HepG2 (cell line): Measurements from ENCODE around the gene PCBD2. TPM values are rescaled to one million over a fixed set of nuclear protein-coding genes. Genes with fewer than 3 reads are reported as not detected.

Experiments used
- ATAC-seq: fragments of 200-7000 bp; cut with Tn5 transposase; 3 replicates; pipeline ENCODE4 v1.9.1; 2020; ENCODE audit warnings: mild to moderate bottlenecking, moderate library complexity
- BruUV-seq: library from RNA; stranded (reverse); fragments of 400-500 nt; replicated peaks from 2 replicates; lab custom pipeline; 2021; lab: Mats Ljungman, UMichigan
- CTCF ChIA-PET: fragments of 300-600 bp; formaldehyde crosslinking; extraction: SDS; loops from one replicate; lab custom pipeline; 2021; ENCODE audit warnings: low total read pairs, inconsistent platforms, low intra/inter-chr PET ratio; lab: Yijun Ruan, JAX
- POLR2A ChIA-PET: fragments of 350-600 bp; sonication (Branson Sonifier 250); formaldehyde crosslinking; loops from one replicate; lab custom pipeline; 2020; ENCODE audit warnings: antibody characterized with exemption, inconsistent platforms; lab: Yijun Ruan, JAX
- DNase-seq: peaks from one replicate; pipeline ENCODE4 v3.0.0-alpha.2; 2015; ENCODE audit warnings: low spot score
- FAIRE-seq: peaks from 3 replicates; lab custom pipeline; 2011; peaks lifted over from hg19 to GRCh38; lab: Jason Lieb, UNC
- H2AFZ ChIP-seq: one replicate; pipeline ENCODE4 v1.6.1; 2011; ENCODE audit warnings: low read length, inconsistent platforms
- H3K27ac ChIP-seq: fragments of 300-600 bp; 3 replicates; pipeline ENCODE4 v1.8.0; 2011; ENCODE audit warnings: mixed run types, mild to moderate bottlenecking, mixed read lengths, low read length, inconsistent platforms; ENCODE audit not compliant: insufficient read depth; ENCODE audit errors: extremely low read length
- H3K27me3 ChIP-seq, 2 experiments: fragments of 200-600 bp in 1 of 2; 2 replicates in 1 of 2; 3 replicates in 1 of 2; pipeline versions ENCODE4 v1.6.0 to v1.8.0; 2011; ENCODE audit warnings: low read length in 2 of 2, mild to moderate bottlenecking in 2 of 2, moderate library complexity in 2 of 2, inconsistent platforms in 1 of 2; ENCODE audit not compliant: insufficient read depth in 2 of 2, control insufficient read depth in 1 of 2
- H3K36me3 ChIP-seq, 2 experiments: fragments of 200-600 bp in 1 of 2; replicated peaks in 1 of 2; 2 replicates in 1 of 2; 3 replicates in 1 of 2; pipeline versions ENCODE4 v1.5.1 to v1.8.0; 2011; ENCODE audit warnings: low read length in 2 of 2, inconsistent platforms in 1 of 2; ENCODE audit not compliant: insufficient read depth in 2 of 2, control insufficient read depth in 1 of 2
- H3K4me1 ChIP-seq: 2 replicates; pipeline ENCODE4 v1.5.1; 2012; ENCODE audit warnings: low read length, inconsistent platforms; ENCODE audit not compliant: insufficient read depth
- H3K4me2 ChIP-seq: 2 replicates; pipeline ENCODE4 v1.6.0; 2011; ENCODE audit warnings: low read depth, low read length, inconsistent platforms
- H3K4me3 ChIP-seq, 3 experiments: fragments of 200-600 bp in 1 of 3; sonication (generic), shearing (Covaris generic) in 1 of 3; replicated peaks in 1 of 3; 2 replicates each; pipeline ENCODE4 v1.5.1; 2011 to 2016; ENCODE audit warnings: low read length in 3 of 3, inconsistent platforms in 2 of 3, low read depth in 2 of 3, mild to moderate bottlenecking in 2 of 3, control low read depth in 1 of 3, mixed read lengths in 1 of 3; ENCODE audit not compliant: insufficient read depth in 1 of 3
- H3K79me2 ChIP-seq: one replicate; pipeline ENCODE4 v1.6.1; 2011; ENCODE audit warnings: low read length, inconsistent platforms; ENCODE audit not compliant: insufficient read depth
- H3K9ac ChIP-seq: 2 replicates; pipeline ENCODE4 v1.6.0; 2011; ENCODE audit warnings: mild to moderate bottlenecking, low read depth, low read length, inconsistent platforms; ENCODE audit not compliant: insufficient read depth
- H3K9me3 ChIP-seq: 2 replicates; pipeline ENCODE4 v1.5.1; 2012; ENCODE audit warnings: mild to moderate bottlenecking, low read length
- H4K20me1 ChIP-seq: 2 replicates; pipeline ENCODE4 v1.6.0; 2011; ENCODE audit warnings: inconsistent platforms, mild to moderate bottlenecking, low read length, moderate library complexity; ENCODE audit not compliant: insufficient read depth
- ARNTL ChIP-seq: sonication (generic); formaldehyde crosslinking; IDR thresholded peaks from 2 replicates; pipeline ENCODE4 v1.4.0; 2020; ENCODE audit warnings: mild to moderate bottlenecking, missing genetic modification reagents
- DR1 ChIP-seq: sonication (generic); formaldehyde crosslinking; IDR thresholded peaks from 2 replicates; pipeline ENCODE4 v1.8.0; 2021; ENCODE audit warnings: mild to moderate bottlenecking, missing genetic modification reagents, inconsistent platforms
- FOXP1 ChIP-seq, 2 experiments: fragments of 450-650 bp in 1 of 2; IDR thresholded peaks; 2 replicates each; pipeline ENCODE4 v1.6.1; 2017 to 2018; ENCODE audit warnings: antibody characterized with exemption in 1 of 2
- MZF1 ChIP-seq: sonication (generic); formaldehyde crosslinking; IDR thresholded peaks from 2 replicates; pipeline ENCODE4 v1.8.1; 2023; ENCODE audit warnings: mild to moderate bottlenecking, missing genetic modification reagents, borderline replicate concordance
- SRSF1 ChIP-seq: fragments of 200-400 bp; formaldehyde crosslinking; optimal IDR thresholded peaks from 2 replicates; pipeline ENCODE3; 2017; ENCODE audit warnings: mild to moderate bottlenecking, low read depth, low read length, moderate library complexity
- ZNF530 ChIP-seq: sonication (generic); formaldehyde crosslinking; IDR thresholded peaks from 2 replicates; pipeline ENCODE4 v1.5.0; 2020; ENCODE audit warnings: low read depth, mild to moderate bottlenecking, missing genetic modification reagents
- ZNF660 ChIP-seq: sonication (generic); formaldehyde crosslinking; IDR thresholded peaks from 2 replicates; pipeline ENCODE4 v1.5.1; 2020; ENCODE audit warnings: mild to moderate bottlenecking, low read depth, missing genetic modification reagents, borderline replicate concordance
- ZNF672 ChIP-seq: sonication (generic); formaldehyde crosslinking; IDR thresholded peaks from 2 replicates; pipeline ENCODE4 v1.8.1; 2022; ENCODE audit warnings: missing genetic modification reagents
- WGBS: methylation state at CpG from one replicate; pipeline ENCODE4 v1.1.6; 2017; ENCODE audit warnings: low lambda C conversion rate; 5-methylcytosine and 5-hydroxymethylcytosine counted together
- in situ Hi-C: cut with HindIII; loops from 2 replicates; pipeline ENCODE4 v1.10.0; 2017; ENCODE audit warnings: low pct_unique_long_range_greater_than_20kb; ENCODE audit not compliant: extremely low pct_ligation_motif_present
- intact Hi-C: fragments of 100-400 bp; cut with micrococcal nuclease; formaldehyde crosslinking; loops from one replicate; pipeline ENCODE4 v1.10.0; 2022; ENCODE audit not compliant: unreplicated experiment
- polyA plus RNA-seq, 8 experiments: library from polyadenylated mRNA; depleted of rRNA in 3 of 8; stranded (reverse) in 7 of 8; unstranded in 1 of 8; fragments of >200 nt; fragmentation: Illumina TruSeq in 4 of 8; extraction: Trizol in 4 of 8; gene quantifications; 2 replicates each; pipeline versions ENCODE4 v1.2.1 to v1.2.3, GENCODE V29; 2011 to 2016; ENCODE audit warnings: low read depth in 4 of 8, missing spikeins in 1 of 8, mixed read lengths in 1 of 8; ENCODE audit not compliant: insufficient read depth in 1 of 8
- total RNA-seq, 5 experiments: library from RNA; depleted of rRNA; stranded (reverse); fragments of >200 nt; fragmentation: Illumina TruSeq; extraction: Trizol; gene quantifications; 2 replicates each; pipeline ENCODE4 v1.2.3, GENCODE V29; 2016; ENCODE audit warnings: low read depth in 1 of 5
- TF ChIP-seq, protein P1 (sequence below): sonication (generic); formaldehyde crosslinking; IDR thresholded peaks from 2 replicates; pipeline ENCODE4 v1.8.0; 2022; ENCODE audit warnings: low read depth, missing genetic modification reagents
- TF ChIP-seq, protein P2 (sequence below): sonication (generic); formaldehyde crosslinking; IDR thresholded peaks from 2 replicates; pipeline ENCODE4 v1.5.1; 2020; ENCODE audit warnings: missing genetic modification reagents, mild to moderate bottlenecking, borderline replicate concordance
- TF ChIP-seq, protein P3 (sequence below): sonication (generic); formaldehyde crosslinking; IDR thresholded peaks from 2 replicates; pipeline ENCODE4 v1.4.0; 2020; ENCODE audit warnings: missing genetic modification reagents
- TF ChIP-seq, protein P4 (sequence below): sonication (generic); formaldehyde crosslinking; IDR thresholded peaks from 2 replicates; pipeline ENCODE4 v1.4.0; 2020; ENCODE audit warnings: missing genetic modification reagents; ENCODE audit errors: not compliant biosample characterization

PCBD2 gene
- total and polyA plus RNA-seq, 2 of the 13 experiments (the other 11 are each of a cell fraction or from before 2014, with no cell fraction given), result 5.5 to 12.0 TPM

DNA sequence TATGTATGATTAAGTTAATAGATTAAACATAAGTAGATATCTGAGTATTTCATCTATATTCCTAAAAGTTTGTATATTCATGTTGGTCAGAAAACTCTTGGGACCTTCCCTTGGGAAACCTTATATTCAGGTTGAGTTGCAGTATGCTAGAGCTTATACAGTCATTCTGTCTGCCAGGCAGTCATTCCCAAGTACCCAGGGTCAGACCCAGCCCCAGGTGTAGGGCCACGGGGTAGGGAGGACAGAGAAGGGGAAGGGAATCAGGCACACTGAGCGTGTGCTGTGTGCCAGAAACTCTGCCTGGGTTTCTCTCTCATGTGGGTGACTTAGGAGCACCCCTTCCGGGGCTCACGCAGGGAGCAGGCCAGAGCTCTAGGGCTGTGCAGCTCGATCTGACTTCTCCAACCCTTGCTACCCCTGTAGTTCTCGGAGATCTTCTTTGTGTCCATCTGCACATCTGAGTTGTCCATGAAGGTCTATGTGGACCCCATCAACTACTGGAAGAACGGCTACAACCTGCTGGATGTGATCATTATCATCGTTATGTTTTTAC, 91.0 kb downstream of the PCBD2 start:
- Histone ChIP-seq H3K79me2 (no peaks in the 10 kb centered on the region), H3K4me3 (no peak overlapping the region), H3K27me3 (no peaks in the 10 kb centered on the region), H3K4me1 (no peaks in the 10 kb centered on the region), H3K4me2 (no peak overlapping the region), H2AFZ (no peak overlapping the region), H3K9me3 (no peaks in the 10 kb centered on the region), H3K27ac (no peak overlapping the region), H4K20me1 (no peaks in the 10 kb centered on the region), H3K36me3 (no peaks in the 10 kb centered on the region), H3K9ac (no peak overlapping the region)
- intact Hi-C loops, result no loop called here
- ChIA-PET CTCF (no interaction called here), POLR2A (no interaction called here)
- FAIRE-seq (no peak), DNase-seq (no peak), ATAC-seq (no peak)
- no TSS peak for BruUV-seq
- in situ Hi-C loops, result no loop called here
- 92% methylated on average over 5 of the region's 8 CpGs for WGBS
- no peak for TF ChIP-seq ZNF672
- TF ChIP-seq, protein P1, sequence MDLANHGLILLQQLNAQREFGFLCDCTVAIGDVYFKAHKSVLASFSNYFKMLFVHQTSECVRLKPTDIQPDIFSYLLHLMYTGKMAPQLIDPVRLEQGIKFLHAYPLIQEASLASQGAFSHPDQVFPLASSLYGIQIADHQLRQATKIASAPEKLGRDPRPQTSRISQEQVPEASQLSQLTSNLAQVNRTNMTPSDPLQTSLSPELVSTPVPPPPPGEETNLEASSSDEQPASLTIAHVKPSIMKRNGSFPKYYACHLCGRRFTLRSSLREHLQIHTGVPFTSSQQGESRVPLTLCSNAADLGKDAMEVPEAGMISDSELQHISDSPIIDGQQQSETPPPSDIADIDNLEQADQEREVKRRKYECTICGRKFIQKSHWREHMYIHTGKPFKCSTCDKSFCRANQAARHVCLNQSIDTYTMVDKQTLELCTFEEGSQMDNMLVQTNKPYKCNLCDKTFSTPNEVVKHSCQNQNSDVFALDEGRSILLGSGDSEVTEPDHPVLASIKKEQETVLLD (CRISPR knock-in tag), result no peak
- TF ChIP-seq, protein P2, sequence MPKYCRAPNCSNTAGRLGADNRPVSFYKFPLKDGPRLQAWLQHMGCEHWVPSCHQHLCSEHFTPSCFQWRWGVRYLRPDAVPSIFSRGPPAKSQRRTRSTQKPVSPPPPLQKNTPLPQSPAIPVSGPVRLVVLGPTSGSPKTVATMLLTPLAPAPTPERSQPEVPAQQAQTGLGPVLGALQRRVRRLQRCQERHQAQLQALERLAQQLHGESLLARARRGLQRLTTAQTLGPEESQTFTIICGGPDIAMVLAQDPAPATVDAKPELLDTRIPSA (CRISPR knock-in tag), result no peak
- TF ChIP-seq, protein P3, sequence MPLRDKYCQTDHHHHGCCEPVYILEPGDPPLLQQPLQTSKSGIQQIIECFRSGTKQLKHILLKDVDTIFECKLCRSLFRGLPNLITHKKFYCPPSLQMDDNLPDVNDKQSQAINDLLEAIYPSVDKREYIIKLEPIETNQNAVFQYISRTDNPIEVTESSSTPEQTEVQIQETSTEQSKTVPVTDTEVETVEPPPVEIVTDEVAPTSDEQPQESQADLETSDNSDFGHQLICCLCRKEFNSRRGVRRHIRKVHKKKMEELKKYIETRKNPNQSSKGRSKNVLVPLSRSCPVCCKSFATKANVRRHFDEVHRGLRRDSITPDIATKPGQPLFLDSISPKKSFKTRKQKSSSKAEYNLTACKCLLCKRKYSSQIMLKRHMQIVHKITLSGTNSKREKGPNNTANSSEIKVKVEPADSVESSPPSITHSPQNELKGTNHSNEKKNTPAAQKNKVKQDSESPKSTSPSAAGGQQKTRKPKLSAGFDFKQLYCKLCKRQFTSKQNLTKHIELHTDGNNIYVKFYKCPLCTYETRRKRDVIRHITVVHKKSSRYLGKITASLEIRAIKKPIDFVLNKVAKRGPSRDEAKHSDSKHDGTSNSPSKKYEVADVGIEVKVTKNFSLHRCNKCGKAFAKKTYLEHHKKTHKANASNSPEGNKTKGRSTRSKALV (CRISPR knock-in tag), result no peak
- no peak for TF ChIP-seq ZNF530 (CRISPR knock-in tag)
- TF ChIP-seq FOXP1 (IDR thresholded peaks at IDR 0.05), result no peak
- TF ChIP-seq FOXP1 (CRISPR knock-in tag; IDR thresholded peaks at IDR 0.05), result no peak
- no peak for TF ChIP-seq MZF1 (CRISPR knock-in tag)
- no peak for TF ChIP-seq ZNF660 (CRISPR knock-in tag)
- no peak for TF ChIP-seq ARNTL (CRISPR knock-in tag)
- no peak for TF ChIP-seq DR1 (CRISPR knock-in tag)
- no peak for TF ChIP-seq SRSF1
- TF ChIP-seq, protein P4, sequence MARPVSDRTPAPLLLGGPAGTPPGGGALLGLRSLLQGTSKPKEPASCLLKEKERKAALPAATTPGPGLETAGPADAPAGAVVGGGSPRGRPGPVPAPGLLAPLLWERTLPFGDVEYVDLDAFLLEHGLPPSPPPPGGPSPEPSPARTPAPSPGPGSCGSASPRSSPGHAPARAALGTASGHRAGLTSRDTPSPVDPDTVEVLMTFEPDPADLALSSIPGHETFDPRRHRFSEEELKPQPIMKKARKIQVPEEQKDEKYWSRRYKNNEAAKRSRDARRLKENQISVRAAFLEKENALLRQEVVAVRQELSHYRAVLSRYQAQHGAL (CRISPR knock-in tag), result no peak
